ENCODE results near the gene RBP7.

- TF ChIP-seq POLR2AphosphoS5 (IDR thresholded peaks at IDR 0.05) (no peak), CTCF (IDR thresholded peaks at IDR 0.05) (no peak)
These were observed 3.4 kb upstream of the RBP7 start for GRCh38 chr1:9993561-9994075.
